HepG2 (cell line): Measurements from ENCODE around the gene KCTD5. TPM values are rescaled to one million over a fixed set of nuclear protein-coding genes. Genes with fewer than 3 reads are reported as not detected.

Experiments
- EED ChIP-seq: sonication (generic); formaldehyde crosslinking; IDR thresholded peaks from 2 replicates; pipeline ENCODE4 v1.5.0; 2020; ENCODE audit warnings: mild to moderate bottlenecking, missing genetic modification reagents
- FIP1L1 ChIP-seq: fragments of 200-400 bp; formaldehyde crosslinking; IDR thresholded peaks from 2 replicates; pipeline ENCODE4 v1.6.1; 2018; ENCODE audit warnings: low read depth, mild to moderate bottlenecking, low read length, moderate library complexity, borderline replicate concordance; ENCODE audit not compliant: insufficient read depth
- HNF4G ChIP-seq, 2 experiments: sonication (generic) in 1 of 2; formaldehyde crosslinking in 1 of 2; IDR thresholded peaks; 2 replicates each; pipeline versions ENCODE4 v1.4.0 to v1.6.1; 2011 to 2020; ENCODE audit warnings: borderline replicate concordance in 2 of 2, low read depth in 2 of 2, mild to moderate bottlenecking in 2 of 2, low read length in 1 of 2, missing genetic modification reagents in 1 of 2, moderate library complexity in 1 of 2
- HNRNPH1 ChIP-seq: fragments of 200-400 bp; formaldehyde crosslinking; optimal IDR thresholded peaks from 2 replicates; pipeline ENCODE3; 2017; ENCODE audit warnings: mild to moderate bottlenecking, low read depth, low read length
- KDM5A ChIP-seq: fragments of 200-600 bp; sonication (generic); IDR thresholded peaks from 2 replicates; pipeline ENCODE4 v1.7.0; 2018; ENCODE audit warnings: antibody characterized with exemption, mild to moderate bottlenecking, low read length, borderline replicate concordance
- MXD1 ChIP-seq: sonication (generic); formaldehyde crosslinking; IDR thresholded peaks from 2 replicates; pipeline ENCODE4 v1.4.0; 2020; ENCODE audit warnings: mild to moderate bottlenecking, missing genetic modification reagents
- MXD3 ChIP-seq: IDR thresholded peaks from 2 replicates; pipeline ENCODE4 v1.6.1; 2016; ENCODE audit warnings: mild to moderate bottlenecking, missing biosample characterization, missing genetic modification reagents
- SMAD3 ChIP-seq: sonication (generic); formaldehyde crosslinking; IDR thresholded peaks from 2 replicates; pipeline ENCODE4 v1.4.0; 2020; ENCODE audit warnings: missing genetic modification reagents
- YEATS2 ChIP-seq: sonication (generic); formaldehyde crosslinking; IDR thresholded peaks from 2 replicates; pipeline ENCODE4 v1.4.0; 2020; ENCODE audit warnings: missing genetic modification reagents, borderline replicate concordance
- ZBTB42 ChIP-seq: sonication (generic); formaldehyde crosslinking; IDR thresholded peaks from 2 replicates; pipeline ENCODE4 v1.5.0; 2020; ENCODE audit warnings: mild to moderate bottlenecking, missing genetic modification reagents
- ZNF101 ChIP-seq: sonication (generic); formaldehyde crosslinking; IDR thresholded peaks from 2 replicates; pipeline ENCODE4 v1.4.0; 2020; ENCODE audit warnings: mild to moderate bottlenecking, low read depth, missing genetic modification reagents, borderline replicate concordance
- ZNF572 ChIP-seq: sonication (generic); formaldehyde crosslinking; IDR thresholded peaks from 2 replicates; pipeline ENCODE4 v1.5.1; 2020; ENCODE audit warnings: mild to moderate bottlenecking, missing genetic modification reagents
- ZNF768 ChIP-seq: sonication (generic); formaldehyde crosslinking; IDR thresholded peaks from 2 replicates; pipeline ENCODE4 v1.4.0; 2020; ENCODE audit warnings: missing genetic modification reagents
- ZSCAN31 ChIP-seq: sonication (generic); formaldehyde crosslinking; IDR thresholded peaks from 2 replicates; pipeline ENCODE4 v1.5.0; 2020; ENCODE audit warnings: low read depth, mild to moderate bottlenecking, missing genetic modification reagents
- polyA plus RNA-seq, 8 experiments: library from polyadenylated mRNA; depleted of rRNA in 3 of 8; stranded (reverse) in 7 of 8; unstranded in 1 of 8; fragments of >200 nt; fragmentation: Illumina TruSeq in 4 of 8; extraction: Trizol in 4 of 8; gene quantifications; 2 replicates each; pipeline versions ENCODE4 v1.2.1 to v1.2.3, GENCODE V29; 2011 to 2016; ENCODE audit warnings: low read depth in 4 of 8, missing spikeins in 1 of 8, mixed read lengths in 1 of 8; ENCODE audit not compliant: insufficient read depth in 1 of 8
- total RNA-seq, 5 experiments: library from RNA; depleted of rRNA; stranded (reverse); fragments of >200 nt; fragmentation: Illumina TruSeq; extraction: Trizol; gene quantifications; 2 replicates each; pipeline ENCODE4 v1.2.3, GENCODE V29; 2016; ENCODE audit warnings: low read depth in 1 of 5
- TF ChIP-seq, protein P1 (sequence below): sonication (generic); formaldehyde crosslinking; IDR thresholded peaks from 2 replicates; pipeline ENCODE4 v1.4.0; 2020; ENCODE audit warnings: missing genetic modification reagents, low read depth, mild to moderate bottlenecking, borderline replicate concordance
- TF ChIP-seq, protein P2 (sequence below): sonication (generic); IDR thresholded peaks from 2 replicates; pipeline ENCODE4 v1.6.1; 2016; ENCODE audit warnings: low read depth, borderline replicate concordance
- TF ChIP-seq, protein P3 (sequence below): sonication (generic); formaldehyde crosslinking; IDR thresholded peaks from 2 replicates; pipeline ENCODE4 v1.4.0; 2020; ENCODE audit warnings: mild to moderate bottlenecking, missing genetic modification reagents
- TF ChIP-seq, protein P4 (sequence below): sonication (generic); formaldehyde crosslinking; IDR thresholded peaks from 2 replicates; pipeline ENCODE4 v1.8.1; 2022; ENCODE audit warnings: low read depth, mild to moderate bottlenecking, missing genetic modification reagents
- TF ChIP-seq, protein P5 (sequence below): sonication (generic); formaldehyde crosslinking; IDR thresholded peaks from 2 replicates; pipeline ENCODE4 v1.5.0; 2020; ENCODE audit warnings: mild to moderate bottlenecking, missing genetic modification reagents, moderate library complexity

The KCTD5 gene
- total and polyA plus RNA-seq, 2 of the 13 experiments (the other 11 are each of a cell fraction or from before 2014, with no cell fraction given) = 25.4 to 29.8 TPM

- TF ChIP-seq ZNF101 (no peak), MXD1 (CRISPR knock-in tag) (peak; percentile 78; the same call in 1 of the 2 replicates), EED (CRISPR knock-in tag) (peak; percentile 93), HNRNPH1 (peak; percentile 87), ZBTB42 (CRISPR knock-in tag) (no peak; the same call in 1 of the 2 replicates), ZSCAN31 (CRISPR knock-in tag) (peak; percentile 91), FIP1L1 (no peak), KDM5A (peak; percentile 96), ZNF768 (peak; percentile 76), YEATS2 (CRISPR knock-in tag) (peak; percentile 99), HNF4G (IDR thresholded peaks at IDR 0.05; ENCODE audit: borderline replicate concordance, low read depth, low read length) (no peak; the same call in 1 of the 2 replicates), HNF4G (CRISPR knock-in tag; IDR thresholded peaks at IDR 0.05; ENCODE audit: borderline replicate concordance, low read depth) (peak; percentile 44; the same call in 1 of the 2 replicates), ZNF572 (CRISPR knock-in tag) (peak; percentile 47; the same call in 1 of the 2 replicates), SMAD3 (CRISPR knock-in tag) (peak; percentile 90), MXD3 (CRISPR knock-in tag) (peak; percentile 70)
- TF ChIP-seq, protein P1, sequence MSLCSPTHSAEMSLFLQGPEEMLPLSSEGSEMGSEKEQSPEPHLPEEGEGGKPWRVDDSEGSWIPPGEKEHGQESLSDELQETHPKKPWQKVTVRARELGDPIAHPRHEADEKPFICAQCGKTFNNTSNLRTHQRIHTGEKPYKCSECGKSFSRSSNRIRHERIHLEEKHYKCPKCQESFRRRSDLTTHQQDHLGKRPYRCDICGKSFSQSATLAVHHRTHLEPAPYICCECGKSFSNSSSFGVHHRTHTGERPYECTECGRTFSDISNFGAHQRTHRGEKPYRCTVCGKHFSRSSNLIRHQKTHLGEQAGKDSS (CRISPR knock-in tag) = peak; percentile 93
- TF ChIP-seq, protein P2, sequence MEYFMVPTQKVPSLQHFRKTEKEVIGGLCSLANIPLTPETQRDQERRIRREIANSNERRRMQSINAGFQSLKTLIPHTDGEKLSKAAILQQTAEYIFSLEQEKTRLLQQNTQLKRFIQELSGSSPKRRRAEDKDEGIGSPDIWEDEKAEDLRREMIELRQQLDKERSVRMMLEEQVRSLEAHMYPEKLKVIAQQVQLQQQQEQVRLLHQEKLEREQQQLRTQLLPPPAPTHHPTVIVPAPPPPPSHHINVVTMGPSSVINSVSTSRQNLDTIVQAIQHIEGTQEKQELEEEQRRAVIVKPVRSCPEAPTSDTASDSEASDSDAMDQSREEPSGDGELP = peak; percentile 20; the same call in 1 of the 2 replicates
- TF ChIP-seq, protein P3, sequence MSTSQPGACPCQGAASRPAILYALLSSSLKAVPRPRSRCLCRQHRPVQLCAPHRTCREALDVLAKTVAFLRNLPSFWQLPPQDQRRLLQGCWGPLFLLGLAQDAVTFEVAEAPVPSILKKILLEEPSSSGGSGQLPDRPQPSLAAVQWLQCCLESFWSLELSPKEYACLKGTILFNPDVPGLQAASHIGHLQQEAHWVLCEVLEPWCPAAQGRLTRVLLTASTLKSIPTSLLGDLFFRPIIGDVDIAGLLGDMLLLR (CRISPR knock-in tag) = no peak
- TF ChIP-seq, protein P4, sequence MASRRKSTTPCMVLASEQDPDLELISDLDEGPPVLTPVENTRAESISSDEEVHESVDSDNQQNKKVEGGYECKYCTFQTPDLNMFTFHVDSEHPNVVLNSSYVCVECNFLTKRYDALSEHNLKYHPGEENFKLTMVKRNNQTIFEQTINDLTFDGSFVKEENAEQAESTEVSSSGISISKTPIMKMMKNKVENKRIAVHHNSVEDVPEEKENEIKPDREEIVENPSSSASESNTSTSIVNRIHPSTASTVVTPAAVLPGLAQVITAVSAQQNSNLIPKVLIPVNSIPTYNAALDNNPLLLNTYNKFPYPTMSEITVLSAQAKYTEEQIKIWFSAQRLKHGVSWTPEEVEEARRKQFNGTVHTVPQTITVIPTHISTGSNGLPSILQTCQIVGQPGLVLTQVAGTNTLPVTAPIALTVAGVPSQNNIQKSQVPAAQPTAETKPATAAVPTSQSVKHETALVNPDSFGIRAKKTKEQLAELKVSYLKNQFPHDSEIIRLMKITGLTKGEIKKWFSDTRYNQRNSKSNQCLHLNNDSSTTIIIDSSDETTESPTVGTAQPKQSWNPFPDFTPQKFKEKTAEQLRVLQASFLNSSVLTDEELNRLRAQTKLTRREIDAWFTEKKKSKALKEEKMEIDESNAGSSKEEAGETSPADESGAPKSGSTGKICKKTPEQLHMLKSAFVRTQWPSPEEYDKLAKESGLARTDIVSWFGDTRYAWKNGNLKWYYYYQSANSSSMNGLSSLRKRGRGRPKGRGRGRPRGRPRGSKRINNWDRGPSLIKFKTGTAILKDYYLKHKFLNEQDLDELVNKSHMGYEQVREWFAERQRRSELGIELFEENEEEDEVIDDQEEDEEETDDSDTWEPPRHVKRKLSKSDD (CRISPR knock-in tag) = peak; percentile 86
- TF ChIP-seq, protein P5, sequence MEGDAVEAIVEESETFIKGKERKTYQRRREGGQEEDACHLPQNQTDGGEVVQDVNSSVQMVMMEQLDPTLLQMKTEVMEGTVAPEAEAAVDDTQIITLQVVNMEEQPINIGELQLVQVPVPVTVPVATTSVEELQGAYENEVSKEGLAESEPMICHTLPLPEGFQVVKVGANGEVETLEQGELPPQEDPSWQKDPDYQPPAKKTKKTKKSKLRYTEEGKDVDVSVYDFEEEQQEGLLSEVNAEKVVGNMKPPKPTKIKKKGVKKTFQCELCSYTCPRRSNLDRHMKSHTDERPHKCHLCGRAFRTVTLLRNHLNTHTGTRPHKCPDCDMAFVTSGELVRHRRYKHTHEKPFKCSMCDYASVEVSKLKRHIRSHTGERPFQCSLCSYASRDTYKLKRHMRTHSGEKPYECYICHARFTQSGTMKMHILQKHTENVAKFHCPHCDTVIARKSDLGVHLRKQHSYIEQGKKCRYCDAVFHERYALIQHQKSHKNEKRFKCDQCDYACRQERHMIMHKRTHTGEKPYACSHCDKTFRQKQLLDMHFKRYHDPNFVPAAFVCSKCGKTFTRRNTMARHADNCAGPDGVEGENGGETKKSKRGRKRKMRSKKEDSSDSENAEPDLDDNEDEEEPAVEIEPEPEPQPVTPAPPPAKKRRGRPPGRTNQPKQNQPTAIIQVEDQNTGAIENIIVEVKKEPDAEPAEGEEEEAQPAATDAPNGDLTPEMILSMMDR (CRISPR knock-in tag) = peak; percentile 14; the same call in 1 of the 2 replicates
Measured at GRCh38 chr16:2682209-2683021, at the start of gene KCTD5 (continued).
